Dedifferentiated amniotic fluid mesenchymal stem cell (primary cell): ENCODE results near the gene CLEC16A.
A peak's percentile ranks its signal among the peaks of the same experiment; 100 is the strongest.

ENCODE experiments used
- DNase-seq: peaks from one replicate; pipeline ENCODE4 v3.0.0-alpha.2; 2016; ENCODE audit errors: extremely low spot score

CLEC16A gene

DNA sequence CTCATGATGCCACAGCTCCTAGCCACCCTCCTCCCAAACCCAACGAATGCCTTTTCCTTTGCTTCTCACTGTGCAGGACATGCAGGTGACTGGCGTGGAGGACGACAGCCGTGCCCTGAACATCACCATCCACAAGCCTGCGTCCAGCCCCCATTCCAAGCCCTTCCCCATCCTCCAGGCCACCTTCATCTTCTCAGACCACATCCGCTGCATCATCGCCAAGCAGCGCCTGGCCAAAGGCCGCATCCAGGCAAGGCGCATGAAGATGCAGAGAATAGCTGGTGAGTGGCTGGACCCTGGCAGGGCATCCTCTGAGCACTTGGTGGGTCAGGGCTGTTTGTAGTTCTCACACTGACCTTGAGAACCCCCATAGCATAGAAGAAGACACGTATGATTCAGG lies 179.3 kb downstream of the CLEC16A start:
- DNase-seq: no peak

GRCh38 chr16:11125936-11126335 lies 181.6 kb downstream of the CLEC16A start:
- no peak for DNase-seq

- no peak for DNase-seq
Observed at GRCh38 chr16:11126399-11127054, 182.2 kb downstream of the CLEC16A start.

GRCh38 chr16:11127610-11128195 lies 183.3 kb downstream of the CLEC16A start:
- DNase-seq: no peak

DNA sequence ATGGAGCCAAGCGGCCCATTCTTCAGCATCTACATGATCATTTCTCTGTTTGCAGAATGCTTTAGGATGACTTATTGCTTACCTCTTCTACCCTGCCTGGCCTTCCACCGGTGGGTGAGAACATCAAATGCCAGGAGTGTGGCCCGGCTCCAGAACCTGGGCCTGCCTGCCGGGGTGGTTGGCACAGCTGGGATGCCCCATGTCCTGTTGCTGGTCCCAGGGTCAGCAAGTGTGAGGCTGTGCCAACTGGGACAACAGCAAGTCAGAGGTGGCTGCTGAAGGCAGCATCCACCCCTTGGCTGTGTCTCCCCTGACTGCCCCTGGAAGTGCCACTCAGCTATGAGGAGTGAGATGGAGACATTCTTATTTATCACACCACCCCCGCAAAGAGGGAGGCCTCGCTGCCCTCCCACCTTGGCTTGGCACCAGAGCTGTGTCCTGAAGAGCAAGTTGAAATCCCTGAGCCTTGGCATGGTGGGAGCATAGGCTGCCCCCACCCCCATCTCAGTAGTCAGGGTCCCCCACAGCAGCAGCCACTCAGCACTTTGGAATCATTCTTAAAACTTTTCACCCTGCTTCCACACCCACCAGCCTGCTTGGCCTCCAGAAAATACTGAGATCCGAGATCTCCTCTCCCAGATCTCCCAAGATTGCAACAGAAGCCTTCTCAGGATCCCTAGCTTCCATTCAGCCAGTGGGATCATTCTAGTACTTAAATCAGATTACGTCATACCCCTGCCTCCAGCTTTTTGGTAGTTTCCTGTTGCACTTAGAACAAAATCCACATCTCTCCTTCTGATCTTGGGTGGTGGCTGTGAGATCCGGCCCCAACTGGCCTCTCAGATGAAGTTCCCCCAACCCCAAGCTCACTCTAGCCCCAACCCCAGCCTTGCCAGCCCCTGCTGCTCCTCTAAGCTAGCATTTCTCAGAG lies 184.1 kb downstream of the CLEC16A start:
- DNase-seq: peak; percentile 37

- peak; percentile 30 for DNase-seq
Observed at GRCh38 chr16:11129378-11129781, 185.0 kb downstream of the CLEC16A start.

- no peak for DNase-seq
Observed at GRCh38 chr16:11130978-11131665, 186.8 kb downstream of the CLEC16A start.

DNA sequence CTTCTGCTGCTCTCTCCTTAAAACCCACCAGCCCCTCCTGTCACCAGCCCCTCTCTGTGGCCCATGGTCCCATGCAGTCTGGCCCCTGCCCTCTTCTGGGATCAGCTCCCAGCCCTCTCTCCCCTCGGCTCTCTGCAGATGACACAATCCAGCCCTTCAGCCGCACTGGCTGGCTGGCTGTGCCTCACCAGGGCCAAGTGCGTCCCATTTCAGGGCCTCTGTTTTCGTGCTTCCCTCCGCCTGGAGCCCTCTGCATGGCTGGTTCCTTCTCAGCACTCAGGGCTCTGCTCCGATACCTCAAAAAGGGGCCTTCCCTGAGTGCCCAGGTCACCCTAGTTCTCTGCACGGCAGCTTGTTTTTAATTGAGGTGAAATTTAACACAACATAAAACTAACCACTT lies 187.3 kb downstream of the CLEC16A start:
- no peak for DNase-seq

DNA sequence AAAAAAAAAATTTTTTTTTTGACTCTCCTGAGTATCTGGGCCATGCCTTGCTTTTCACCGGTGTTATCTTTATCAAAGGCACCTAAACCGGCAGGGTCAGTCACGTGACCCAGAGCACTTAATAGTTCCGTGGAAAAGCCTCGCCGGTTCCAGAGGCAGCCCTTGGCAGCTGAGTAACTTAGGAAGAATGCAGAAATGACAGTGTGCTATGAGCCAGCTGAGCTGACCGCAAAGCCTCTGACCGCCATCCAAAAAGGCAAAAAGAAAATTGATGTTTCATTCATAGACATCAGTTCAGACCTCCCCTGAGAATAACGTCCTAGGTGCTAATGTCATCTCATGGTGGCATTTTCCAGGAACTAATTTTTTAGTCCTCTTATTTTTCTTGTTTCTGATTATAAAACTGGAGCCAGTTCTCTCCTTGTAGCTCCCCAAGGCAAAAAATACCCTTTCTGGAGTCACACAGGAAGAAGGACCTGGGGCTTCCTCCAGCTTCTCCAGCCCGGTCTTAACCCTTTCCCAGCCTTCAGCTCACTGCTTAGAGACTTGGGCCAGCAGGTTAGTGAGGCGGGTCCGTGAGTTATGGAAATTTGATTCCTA lies 189.1 kb downstream of the CLEC16A start:
- DNase-seq: peak; percentile 94

GRCh38 chr16:11134722-11135463 lies 190.5 kb downstream of the CLEC16A start:
- DNase-seq: no peak

DNA sequence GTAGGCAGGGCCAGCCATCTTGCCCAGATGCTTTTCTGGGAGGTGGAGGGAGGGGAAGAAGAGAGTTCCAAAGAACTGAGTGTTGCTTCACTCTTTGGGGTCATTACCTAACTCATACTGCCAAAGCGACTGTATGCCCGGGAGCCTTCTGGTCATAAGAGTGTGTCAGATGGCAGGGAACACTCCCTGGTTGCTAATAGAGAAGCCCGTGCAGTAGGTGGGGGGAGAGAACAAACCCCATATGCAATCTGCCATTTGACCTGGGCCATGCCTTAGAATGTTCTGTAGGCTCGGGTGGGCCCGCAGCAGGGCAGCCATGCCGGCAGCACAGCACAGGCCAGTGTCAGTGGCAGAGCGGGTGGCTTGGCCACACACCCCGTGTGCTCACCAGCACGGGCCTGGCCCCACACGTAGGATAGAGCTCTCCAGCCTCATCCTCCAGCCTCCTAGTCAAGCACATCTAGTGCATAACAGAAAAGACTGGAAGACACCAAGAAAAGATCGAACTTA lies 191.2 kb downstream of the CLEC16A start:
- no peak for DNase-seq

DNA sequence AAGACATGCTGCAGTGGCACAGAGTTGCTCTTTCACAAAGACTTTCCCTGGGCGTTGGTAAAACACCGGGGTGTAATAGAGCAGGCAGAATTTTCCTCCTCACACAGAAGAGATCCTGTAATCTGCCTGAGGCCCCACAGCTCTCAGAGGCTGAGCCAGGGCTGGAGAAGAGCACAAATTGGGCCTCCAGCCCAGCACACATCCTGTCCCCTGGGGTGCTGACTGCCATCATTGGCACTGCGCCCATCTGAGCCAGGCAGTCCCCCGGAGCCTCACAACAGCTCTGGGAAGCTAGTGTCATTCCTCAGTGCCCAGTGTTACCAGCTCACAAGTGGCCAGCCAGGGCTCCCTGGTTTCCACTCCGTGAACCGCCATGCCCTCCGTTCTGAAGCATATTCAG lies 192.2 kb downstream of the CLEC16A start:
- DNase-seq: no peak

- no peak for DNase-seq
Observed at GRCh38 chr16:11138022-11138768, 193.8 kb downstream of the CLEC16A start.

DNA sequence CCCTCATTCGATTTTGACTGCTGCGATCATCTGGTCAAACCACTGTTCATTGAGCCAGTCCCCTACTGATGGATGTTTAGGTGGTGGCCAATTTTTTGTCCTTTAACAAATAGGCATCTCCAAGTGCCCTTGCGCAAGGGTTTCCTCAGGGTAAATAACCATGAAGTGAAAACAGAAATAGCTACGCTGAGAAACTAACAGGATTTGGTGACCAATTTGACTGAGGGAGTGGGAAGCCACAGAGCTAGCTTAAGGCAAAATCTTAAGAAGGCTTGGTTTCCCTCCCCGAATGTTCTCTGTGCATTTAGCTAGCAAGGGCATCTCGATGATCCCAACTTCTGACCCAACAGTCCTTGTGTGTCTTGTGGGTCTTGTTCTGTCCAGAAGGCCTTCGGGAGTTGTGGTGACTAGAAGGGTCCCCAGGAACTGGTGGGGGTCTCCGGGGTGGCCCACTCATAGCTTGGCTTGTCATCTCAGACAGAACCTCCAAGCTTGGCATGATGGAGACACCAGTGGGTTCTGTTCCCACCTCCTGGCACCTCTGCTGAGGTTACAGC lies 194.5 kb downstream of the CLEC16A start:
- DNase-seq: no peak

- no peak for DNase-seq
Observed at GRCh38 chr16:11139326-11140097, 195.1 kb downstream of the CLEC16A start.

DNA sequence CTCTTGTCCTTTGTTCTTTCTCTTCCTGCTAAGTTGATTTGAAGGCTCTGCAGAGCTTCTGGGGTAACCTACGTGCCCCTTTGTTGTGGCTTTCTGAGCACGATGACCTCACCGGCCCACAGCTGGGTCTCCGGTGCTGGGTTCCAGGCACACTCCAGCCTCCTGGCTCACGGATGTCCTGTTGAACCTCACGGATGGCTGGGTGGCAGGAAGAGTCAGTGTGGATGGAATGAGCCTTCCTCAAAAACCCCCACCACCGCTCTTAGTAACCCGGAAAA lies 195.7 kb downstream of the CLEC16A start:
- DNase-seq: no peak

DNA sequence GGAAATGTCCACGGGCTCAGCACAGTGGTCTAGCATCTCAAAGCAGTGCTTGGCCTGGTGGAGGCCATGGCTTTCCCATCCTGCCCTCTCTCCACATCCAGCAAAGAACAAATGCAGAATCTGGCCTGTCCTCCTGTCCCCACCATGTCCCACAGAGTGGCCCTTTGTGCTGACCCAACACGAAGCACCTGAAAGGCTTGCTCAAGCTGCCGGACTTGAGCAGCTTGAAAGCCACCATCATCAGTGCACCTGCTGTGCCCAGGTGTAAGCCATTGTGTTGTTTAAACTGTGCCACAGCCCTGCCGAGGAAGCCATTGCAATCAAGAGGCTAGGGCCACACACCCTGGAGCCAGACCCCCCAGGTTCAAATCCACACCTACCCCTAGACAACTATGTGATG lies 196.1 kb downstream of the CLEC16A start:
- DNase-seq: no peak

GRCh38 chr16:11140867-11141266 lies 196.5 kb downstream of the CLEC16A start:
- DNase-seq: no peak
